ENCODE results near the gene USP50. TPM values are rescaled to one million over a fixed set of nuclear protein-coding genes. Genes with fewer than 3 reads are reported as not detected.

USP50 gene
- total RNA-seq, result 1.1 TPM
- polyA plus RNA-seq (ENCODE audit: insufficient read depth, low read depth, low replicate concordance), result not detected
- long read RNA-seq, donor 1, result 0 reads
- long read RNA-seq, donor 2, result 0 reads
- long read RNA-seq, donor 3, result 0 reads
- long read RNA-seq, donor 4, result 0 reads
- long read RNA-seq, donor 5, result 0 reads
- long read RNA-seq, donor 6, result 0 reads
- long read RNA-seq, donor 7, result 0 reads
- long read RNA-seq, donor 8, result 0 reads
- long read RNA-seq, donor 9, result 0 reads
- long read RNA-seq, donor 10, result 0 reads

DNA sequence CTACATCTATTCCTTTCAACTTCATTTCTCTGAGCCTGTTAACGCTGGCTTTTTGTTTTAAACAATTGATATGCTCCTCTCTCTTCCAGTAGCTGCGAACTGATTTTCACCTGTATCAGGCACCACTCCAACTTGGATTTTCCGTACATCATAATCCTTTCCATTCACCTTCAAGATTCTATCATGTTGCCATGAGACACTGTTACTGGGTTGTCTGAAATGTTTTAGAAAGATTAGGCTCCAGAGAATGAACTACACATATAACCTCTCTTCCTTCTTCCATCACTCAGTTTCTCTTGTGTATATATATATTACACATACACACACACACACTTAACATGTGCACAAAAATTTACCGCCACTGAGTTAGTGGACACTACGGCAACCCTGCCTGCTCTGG, at the start of gene USP50:
TSS of gene USP50 (minus strand) at position 101 of the 400 bp plus-strand sequence. CDS start 141 bp downstream, outside the sequence.
- DNase-seq (no peak), FAIRE-seq (no peak)
- Histone ChIP-seq H3K27me3 (ENCODE audit: control insufficient read depth, insufficient read depth, low read length) (no peaks in the 10 kb centered on the region), H3K9ac (ENCODE audit: low read length in 3 of 3) (no peak within 1 kb of the TSS), H3K4me3 (ENCODE audit: low read length in 3 of 3) (no peak within 1 kb of the TSS), H3K9me3 (ENCODE audit: control insufficient read depth in 2 of 3, insufficient read depth in 1 of 3, low read length in 3 of 3) (no peaks in the 10 kb centered on the region), H3K27ac (ENCODE audit: low read depth in 2 of 2, low read length in 2 of 2) (no peak within 1 kb of the TSS), H3K4me1 (ENCODE audit: control insufficient read depth in 2 of 3, insufficient read depth in 2 of 3, low read depth in 1 of 3, low read length in 3 of 3) (no peaks in the 10 kb centered on the region), H3K36me3 (ENCODE audit: control insufficient read depth in 2 of 3, insufficient read depth in 3 of 3, low read length in 3 of 3) (no peaks in the 10 kb centered on the region)
- intact Hi-C loops (cut with DNase I), result no loop called here
- TF ChIP-seq, protein P1, sequence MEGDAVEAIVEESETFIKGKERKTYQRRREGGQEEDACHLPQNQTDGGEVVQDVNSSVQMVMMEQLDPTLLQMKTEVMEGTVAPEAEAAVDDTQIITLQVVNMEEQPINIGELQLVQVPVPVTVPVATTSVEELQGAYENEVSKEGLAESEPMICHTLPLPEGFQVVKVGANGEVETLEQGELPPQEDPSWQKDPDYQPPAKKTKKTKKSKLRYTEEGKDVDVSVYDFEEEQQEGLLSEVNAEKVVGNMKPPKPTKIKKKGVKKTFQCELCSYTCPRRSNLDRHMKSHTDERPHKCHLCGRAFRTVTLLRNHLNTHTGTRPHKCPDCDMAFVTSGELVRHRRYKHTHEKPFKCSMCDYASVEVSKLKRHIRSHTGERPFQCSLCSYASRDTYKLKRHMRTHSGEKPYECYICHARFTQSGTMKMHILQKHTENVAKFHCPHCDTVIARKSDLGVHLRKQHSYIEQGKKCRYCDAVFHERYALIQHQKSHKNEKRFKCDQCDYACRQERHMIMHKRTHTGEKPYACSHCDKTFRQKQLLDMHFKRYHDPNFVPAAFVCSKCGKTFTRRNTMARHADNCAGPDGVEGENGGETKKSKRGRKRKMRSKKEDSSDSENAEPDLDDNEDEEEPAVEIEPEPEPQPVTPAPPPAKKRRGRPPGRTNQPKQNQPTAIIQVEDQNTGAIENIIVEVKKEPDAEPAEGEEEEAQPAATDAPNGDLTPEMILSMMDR (IDR thresholded peaks at IDR 0.05; ENCODE audit: borderline replicate concordance, extremely low read depth, insufficient read depth), result no peak

DNA sequence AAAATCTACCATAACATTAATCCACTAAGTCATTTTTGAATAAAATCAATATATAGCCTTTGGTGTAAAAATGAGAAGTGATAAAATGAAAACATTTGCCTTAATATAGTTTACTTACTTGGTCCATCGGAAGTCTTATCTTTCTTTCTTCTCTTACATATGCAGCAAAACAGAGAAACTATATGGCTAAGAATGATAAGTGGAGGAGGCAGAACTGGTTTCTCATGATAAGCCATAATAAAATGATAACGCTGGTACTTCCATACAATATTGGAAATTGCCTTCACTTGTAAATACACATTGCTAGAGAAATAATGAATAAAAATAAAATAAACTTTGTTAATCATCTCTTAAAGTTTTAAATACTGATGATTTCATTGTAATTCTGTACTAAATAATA, 47.8 kb upstream of the USP50 start:
- peaks cover 8 to 47% (median 19%) of the 10 kb centered on the region in 3 donors for H3K36me3 ChIP-seq (ENCODE audit: control insufficient read depth in 2 of 3, insufficient read depth in 3 of 3, low read length in 3 of 3)
- TF ChIP-seq, protein P1 (IDR thresholded peaks at IDR 0.05; ENCODE audit: borderline replicate concordance, extremely low read depth, insufficient read depth), result no peak
- no peaks in the 10 kb centered on the region for H3K4me1 ChIP-seq (ENCODE audit: control insufficient read depth in 2 of 3, insufficient read depth in 2 of 3, low read depth in 1 of 3, low read length in 3 of 3)
- no peak for DNase-seq
- H3K27ac ChIP-seq (ENCODE audit: low read depth in 2 of 2, low read length in 2 of 2), result no peak overlapping the region
- FAIRE-seq, result no peak
- H3K27me3 ChIP-seq (ENCODE audit: control insufficient read depth, insufficient read depth, low read length), result no peaks in the 10 kb centered on the region
- H3K4me3 ChIP-seq (ENCODE audit: low read length in 3 of 3), result no peak overlapping the region
- no peak overlapping the region for H3K9ac ChIP-seq (ENCODE audit: low read length in 3 of 3)
- H3K9me3 ChIP-seq (ENCODE audit: control insufficient read depth in 2 of 3, insufficient read depth in 1 of 3, low read length in 3 of 3), result no peaks in the 10 kb centered on the region
- intact Hi-C loops (cut with DNase I), result no loop called here

DNA sequence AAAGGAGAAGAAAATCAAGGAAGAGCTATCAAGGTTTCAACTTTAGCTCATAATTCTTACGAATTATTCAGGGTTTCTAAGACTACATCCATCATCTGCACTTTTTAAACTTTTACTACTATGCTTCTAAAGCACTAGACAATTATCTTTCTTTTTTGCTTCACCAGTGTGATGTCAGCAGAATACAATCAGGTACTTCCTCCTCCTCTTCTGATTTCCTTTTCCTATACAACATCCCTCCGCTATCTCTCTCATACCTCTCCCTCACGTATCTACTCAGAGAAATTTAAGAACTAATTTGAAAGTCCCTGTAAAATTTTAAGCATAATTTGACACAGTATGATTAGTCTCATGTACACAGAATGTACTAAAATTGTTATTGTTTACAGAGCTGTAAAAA, 47.3 kb upstream of the USP50 start:
- peaks cover 8 to 42% (median 19%) of the 10 kb centered on the region in 3 donors for H3K36me3 ChIP-seq (ENCODE audit: control insufficient read depth in 2 of 3, insufficient read depth in 3 of 3, low read length in 3 of 3)
- intact Hi-C loops (cut with DNase I), result no loop called here
- TF ChIP-seq, protein P1 (IDR thresholded peaks at IDR 0.05; ENCODE audit: borderline replicate concordance, extremely low read depth, insufficient read depth), result no peak
- H3K9me3 ChIP-seq (ENCODE audit: control insufficient read depth in 2 of 3, insufficient read depth in 1 of 3, low read length in 3 of 3), result no peaks in the 10 kb centered on the region
- no peaks in the 10 kb centered on the region for H3K4me1 ChIP-seq (ENCODE audit: control insufficient read depth in 2 of 3, insufficient read depth in 2 of 3, low read depth in 1 of 3, low read length in 3 of 3)
- no peak overlapping the region for H3K27ac ChIP-seq (ENCODE audit: low read depth in 2 of 2, low read length in 2 of 2)
- no peak overlapping the region for H3K9ac ChIP-seq (ENCODE audit: low read length in 3 of 3)
- no peak overlapping the region for H3K4me3 ChIP-seq (ENCODE audit: low read length in 3 of 3)
- H3K27me3 ChIP-seq (ENCODE audit: control insufficient read depth, insufficient read depth, low read length), result no peaks in the 10 kb centered on the region
- FAIRE-seq (no peak), DNase-seq (no peak)
